Suppressor macrophage (primary cell): ENCODE results near the gene JAKMIP3.

ENCODE experiments used
- DNase-seq, 4 experiments: peaks; one replicate each; pipeline ENCODE4 v3.0.0-alpha.2; 2020 to 2022
- total RNA-seq, 17 experiments: gene quantifications; one replicate each; lab custom pipeline; 2026; ENCODE audit warnings: mixed read lengths in 6 of 17, inconsistent platforms in 3 of 17; lab: John Stamatoyannopoulos, UW

The JAKMIP3 gene
- 0 to 6.8 (median 0.11) reads per million in 17 experiments for total RNA-seq

- peak in 1 of 4 experiments; percentile 1 for DNase-seq
Observed at GRCh38 chr10:132065491-132066105, at the start of gene JAKMIP3. Gene JAKMIP3, plus strand, starts transcription at chr10:132065946. Its CDS starts 38,863 bp downstream, at chr10:132104809.

- no peak for DNase-seq
Observed at GRCh38 chr10:132016514-132016913, 49.2 kb upstream of the JAKMIP3 start.

GRCh38 chr10:132018446-132018845 lies 47.3 kb upstream of the JAKMIP3 start:
- DNase-seq: no peak

- DNase-seq: no peak
Observed at GRCh38 chr10:132019366-132019765, 46.4 kb upstream of the JAKMIP3 start.

- no peak for DNase-seq
Observed at GRCh38 chr10:132020456-132020855, 45.3 kb upstream of the JAKMIP3 start.

- DNase-seq: no peak
Observed at GRCh38 chr10:132021046-132021445, 44.7 kb upstream of the JAKMIP3 start.

GRCh38 chr10:132021504-132022143 lies 44.1 kb upstream of the JAKMIP3 start:
- no peak for DNase-seq

GRCh38 chr10:132022241-132022640 lies 43.5 kb upstream of the JAKMIP3 start:
- DNase-seq: no peak

- peak; percentile 83 to 92 (median 90) for DNase-seq
Observed at GRCh38 chr10:132023092-132023811, 42.5 kb upstream of the JAKMIP3 start.

- no peak for DNase-seq
Observed at GRCh38 chr10:132027423-132027983, 38.2 kb upstream of the JAKMIP3 start.

- no peak for DNase-seq
Observed at GRCh38 chr10:132028706-132029105, 37.0 kb upstream of the JAKMIP3 start.

- no peak for DNase-seq
Observed at GRCh38 chr10:132030898-132031463, 34.8 kb upstream of the JAKMIP3 start.

GRCh38 chr10:132033632-132034031 lies 32.1 kb upstream of the JAKMIP3 start:
- no peak for DNase-seq

- DNase-seq: no peak
Observed at GRCh38 chr10:132035476-132035875, 30.3 kb upstream of the JAKMIP3 start.

GRCh38 chr10:132036153-132036886 lies 29.4 kb upstream of the JAKMIP3 start:
- DNase-seq: peak in 1 of 4 experiments; percentile 15

GRCh38 chr10:132036887-132037675 lies 28.7 kb upstream of the JAKMIP3 start:
- no peak for DNase-seq

- no peak for DNase-seq
Observed at GRCh38 chr10:132037676-132037975, 28.1 kb upstream of the JAKMIP3 start.

GRCh38 chr10:132039371-132039770 lies 26.4 kb upstream of the JAKMIP3 start:
- no peak for DNase-seq

- DNase-seq: no peak
Observed at GRCh38 chr10:132040046-132040445, 25.7 kb upstream of the JAKMIP3 start.

- no peak for DNase-seq
Observed at GRCh38 chr10:132041340-132041739, 24.4 kb upstream of the JAKMIP3 start.

GRCh38 chr10:132043861-132044695 lies 21.7 kb upstream of the JAKMIP3 start:
- no peak for DNase-seq
